Keratinocyte (primary cell): Measurements from ENCODE around the gene ZBTB43. TPM values are rescaled to one million over a fixed set of nuclear protein-coding genes. Genes with fewer than 3 reads are reported as not detected.

Experiments used
- DNase-seq: peaks from one replicate; pipeline ENCODE4 v3.0.0-alpha.2; 2011; ENCODE audit warnings: low read depth, missing footprints, low spot score
- FAIRE-seq: peaks from 2 replicates; lab custom pipeline; 2011; peaks lifted over from hg19 to GRCh38; lab: Jason Lieb, UNC
- H2AFZ ChIP-seq: 2 replicates; pipeline ENCODE4 v1.6.0; 2012; ENCODE audit warnings: low read length, control low read depth, inconsistent platforms; ENCODE audit not compliant: control insufficient read depth
- H3K27ac ChIP-seq: 2 replicates; pipeline ENCODE4 v1.5.1; 2011; ENCODE audit warnings: low read length; ENCODE audit not compliant: control insufficient read depth, insufficient read depth
- H3K27me3 ChIP-seq: 3 replicates; pipeline ENCODE4 v1.6.0; 2011; ENCODE audit warnings: low read length; ENCODE audit not compliant: control insufficient read depth, insufficient read depth; ENCODE audit errors: extremely low read depth
- H3K36me3 ChIP-seq, 2 experiments: 2 replicates in 1 of 2; 3 replicates in 1 of 2; pipeline ENCODE4 v1.5.1; 2011; ENCODE audit warnings: low read length in 2 of 2, mild to moderate bottlenecking in 1 of 2; ENCODE audit not compliant: control insufficient read depth in 2 of 2, insufficient read depth in 2 of 2; ENCODE audit errors: extremely low read depth in 1 of 2
- H3K4me1 ChIP-seq: 3 replicates; pipeline ENCODE4 v1.5.1; 2011; ENCODE audit warnings: low read length; ENCODE audit not compliant: control insufficient read depth, insufficient read depth; ENCODE audit errors: extremely low read depth
- H3K4me2 ChIP-seq: 3 replicates; pipeline ENCODE4 v1.6.0; 2011; ENCODE audit warnings: low read depth, low read length; ENCODE audit not compliant: control insufficient read depth, insufficient read depth; ENCODE audit errors: extremely low read depth
- H3K4me3 ChIP-seq, 3 experiments: fragments of 200-600 bp in 1 of 3; sonication (generic) in 1 of 3; 2 replicates in 2 of 3; 3 replicates in 1 of 3; pipeline ENCODE4 v1.5.1; 2011 to 2016; ENCODE audit warnings: low read length in 3 of 3, mild to moderate bottlenecking in 3 of 3, control low read depth in 2 of 3, inconsistent platforms in 1 of 3, low read depth in 1 of 3, mixed read lengths in 1 of 3, mixed run types in 1 of 3, moderate library complexity in 1 of 3; ENCODE audit not compliant: control insufficient read depth in 2 of 3, insufficient read depth in 2 of 3; ENCODE audit errors: extremely low read depth in 1 of 3
- H3K79me2 ChIP-seq: 2 replicates; pipeline ENCODE4 v1.6.0; 2012; ENCODE audit warnings: low read length; ENCODE audit not compliant: control insufficient read depth, insufficient read depth
- H3K9ac ChIP-seq: 3 replicates; pipeline ENCODE4 v1.6.0; 2011; ENCODE audit warnings: low read length; ENCODE audit not compliant: control insufficient read depth, insufficient read depth; ENCODE audit errors: extremely low read depth
- H3K9me1 ChIP-seq: 3 replicates; pipeline ENCODE4 v1.6.0; 2011; ENCODE audit warnings: low read length; ENCODE audit not compliant: control insufficient read depth, insufficient read depth; ENCODE audit errors: extremely low read depth
- H3K9me3 ChIP-seq: 2 replicates; pipeline ENCODE4 v1.5.1; 2012; ENCODE audit warnings: low read depth, low read length; ENCODE audit not compliant: control insufficient read depth
- H4K20me1 ChIP-seq: 3 replicates; pipeline ENCODE4 v1.6.0; 2011; ENCODE audit warnings: low read length; ENCODE audit not compliant: control insufficient read depth, insufficient read depth; ENCODE audit errors: extremely low read depth
- EZH2 ChIP-seq: IDR thresholded peaks from one replicate; pipeline ENCODE4 v1.6.1; 2012; ENCODE audit warnings: inconsistent platforms, mild to moderate bottlenecking, low read length, moderate library complexity
- dilution Hi-C: fragments of 300-500 bp; cut with MboI; formaldehyde crosslinking; loops from one replicate; pipeline ENCODE4 v1.7.0; 2020; ENCODE audit warnings: low sequenced_read_pairs; ENCODE audit not compliant: extremely low pct_ligation_motif_present
- polyA minus RNA-seq, 3 experiments: library from RNA; depleted of rRNA, polyadenylated mRNA; stranded (reverse); fragments of >200 nt; gene quantifications; 1 replicate in 1 of 3; 2 replicates in 1 of 3; 3 replicates in 1 of 3; pipeline ENCODE4 v1.2.3, GENCODE V29; 2011
- polyA plus RNA-seq, 5 experiments: library from polyadenylated mRNA; depleted of rRNA in 3 of 5; stranded (reverse) in 3 of 5; stranded (forward) in 1 of 5; unstranded in 1 of 5; fragments of >200 nt; gene quantifications; 1 replicate in 1 of 5; 2 replicates in 3 of 5; 3 replicates in 1 of 5; pipeline versions ENCODE4 v1.2.1 to v1.2.3, GENCODE V29; 2011 to 2012; ENCODE audit warnings: missing spikeins in 2 of 5, low read depth in 1 of 5, low replicate concordance in 1 of 5
- TF ChIP-seq, protein P1 (sequence below), 3 experiments: IDR thresholded peaks in 1 of 3; conservative IDR thresholded peaks in 1 of 3; optimal IDR thresholded peaks in 1 of 3; 2 replicates in 2 of 3; 3 replicates in 1 of 3; pipeline versions ENCODE3 to v1.5.1; 2011; ENCODE audit warnings: low read length in 3 of 3, mild to moderate bottlenecking in 3 of 3, moderate library complexity in 2 of 3, control low read depth in 1 of 3, inconsistent platforms in 1 of 3; ENCODE audit not compliant: insufficient read depth in 2 of 3; ENCODE audit errors: extremely low read depth in 1 of 3

Gene ZBTB43, protein sequence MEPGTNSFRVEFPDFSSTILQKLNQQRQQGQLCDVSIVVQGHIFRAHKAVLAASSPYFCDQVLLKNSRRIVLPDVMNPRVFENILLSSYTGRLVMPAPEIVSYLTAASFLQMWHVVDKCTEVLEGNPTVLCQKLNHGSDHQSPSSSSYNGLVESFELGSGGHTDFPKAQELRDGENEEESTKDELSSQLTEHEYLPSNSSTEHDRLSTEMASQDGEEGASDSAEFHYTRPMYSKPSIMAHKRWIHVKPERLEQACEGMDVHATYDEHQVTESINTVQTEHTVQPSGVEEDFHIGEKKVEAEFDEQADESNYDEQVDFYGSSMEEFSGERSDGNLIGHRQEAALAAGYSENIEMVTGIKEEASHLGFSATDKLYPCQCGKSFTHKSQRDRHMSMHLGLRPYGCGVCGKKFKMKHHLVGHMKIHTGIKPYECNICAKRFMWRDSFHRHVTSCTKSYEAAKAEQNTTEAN
- 10.2 to 24.3 TPM (median 15.2 TPM) in 3 replicates for polyA plus RNA-seq
- polyA plus RNA-seq (2011; ENCODE audit: low read depth) = 44.3 TPM
- polyA plus RNA-seq (2011; cell fraction: cytosol; rRNA removed) = 3.5 and 6.6 TPM in 2 replicates
- 20.4 and 26.1 TPM in 2 replicates for polyA plus RNA-seq (2011; cell fraction: nucleus; rRNA removed)
- 7.6 and 21.3 TPM in 2 replicates for polyA plus RNA-seq (2012; ENCODE audit: low replicate concordance)
- 15.8 to 22.2 TPM (median 20.6 TPM) in 3 replicates for polyA minus RNA-seq
- polyA minus RNA-seq (2011; cell fraction: cytosol; rRNA and poly(A)+ RNA removed) = 5.2 TPM
- 12.6 and 32.0 TPM in 2 replicates for polyA minus RNA-seq (2011; cell fraction: nucleus; rRNA and poly(A)+ RNA removed)

DNA sequence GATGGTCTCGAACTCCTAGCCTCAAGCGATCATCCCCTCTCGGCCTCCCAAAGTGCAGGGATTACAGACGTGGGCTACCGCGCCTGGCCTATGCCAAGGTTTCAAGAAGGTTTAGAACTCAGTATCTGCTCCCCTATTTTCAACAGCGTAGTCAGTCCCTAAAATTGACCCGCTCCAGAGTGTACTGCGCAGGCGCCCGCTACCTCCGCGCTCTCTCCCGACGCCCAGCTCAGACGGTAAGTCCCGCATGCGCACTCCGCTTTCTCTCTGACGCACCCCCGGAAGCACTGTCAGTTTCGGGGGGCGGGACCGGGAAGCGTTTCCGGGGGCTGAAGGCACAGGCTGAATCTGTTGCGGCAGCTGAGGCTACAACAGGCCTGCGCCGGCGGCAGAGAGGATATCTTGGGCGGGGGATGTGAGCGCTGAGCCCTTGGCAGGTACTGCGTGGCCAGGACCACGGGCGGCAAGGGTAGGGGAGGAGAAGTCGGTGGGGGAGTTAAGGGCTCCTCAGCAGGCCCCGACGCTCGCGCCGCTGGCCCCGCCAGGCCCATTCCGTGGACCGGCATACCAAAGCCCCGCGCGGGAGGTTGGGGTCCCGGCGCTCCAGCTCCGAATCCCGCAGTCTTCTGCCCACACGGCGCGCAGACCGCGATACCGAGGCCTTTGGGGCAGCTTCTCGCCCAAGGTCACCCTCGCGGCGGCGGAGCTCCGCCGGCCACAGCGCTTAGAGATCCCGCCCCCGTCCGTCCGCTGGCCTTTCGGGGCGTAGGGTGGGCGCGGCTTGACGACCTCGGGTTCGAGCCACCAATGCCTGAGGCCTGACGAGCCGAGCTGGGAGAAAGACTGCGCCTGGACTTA is at the start of gene ZBTB43:
TSS of gene ZBTB43 (plus strand) at position 345 of the 858 bp plus-strand sequence. CDS start 27,470 bp downstream, outside the sequence.
- Histone ChIP-seq H3K4me2 (peak within 1 kb of the TSS; percentile 96), H3K36me3 (peaks cover 3 to 5% of the 10 kb centered on the region in 2 experiments)
- no peak for FAIRE-seq

DNA sequence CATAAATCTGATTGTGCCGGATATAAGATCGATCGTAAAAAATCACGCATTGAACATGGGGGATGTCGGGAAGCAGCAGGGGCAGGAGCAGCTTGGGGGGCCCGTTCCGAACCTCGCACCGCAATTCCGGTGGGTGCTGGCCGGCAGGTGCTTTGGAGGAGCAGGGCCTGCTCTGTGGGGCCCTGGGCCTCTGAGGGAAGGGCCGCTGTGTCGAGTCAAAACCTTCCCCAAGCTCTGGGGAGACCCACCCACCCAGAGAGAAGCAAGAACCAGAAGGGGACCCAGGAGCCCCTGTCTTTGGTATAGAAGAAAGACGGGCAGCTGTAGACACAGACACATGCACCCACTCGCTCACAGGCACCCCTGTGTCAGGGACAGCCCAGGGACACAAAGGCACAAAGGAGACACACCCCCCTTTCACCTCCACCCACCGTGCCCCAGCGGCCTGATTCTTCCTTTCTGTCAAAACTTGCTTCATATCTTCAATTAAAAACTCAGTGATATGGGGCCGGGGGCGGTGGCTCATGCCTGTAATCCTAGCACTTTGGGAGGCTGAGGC is 49.4 kb upstream of the ZBTB43 start:
- Histone ChIP-seq H3K4me3 (no peak overlapping the region), H3K4me1 (peaks cover 13% of the 10 kb centered on the region), H3K9me1 (no peaks in the 10 kb centered on the region), H2AFZ (no peak overlapping the region), H3K79me2 (no peaks in the 10 kb centered on the region), H3K9me3 (no peaks in the 10 kb centered on the region), H3K27me3 (no peaks in the 10 kb centered on the region), H3K9ac (no peak overlapping the region), H3K4me2 (no peak overlapping the region), H3K36me3 (no peaks in the 10 kb centered on the region), H3K27ac (no peak overlapping the region), H4K20me1 (no peaks in the 10 kb centered on the region)
- FAIRE-seq (no peak), DNase-seq (no peak)
- TF ChIP-seq EZH2 = no peak
- TF ChIP-seq, protein P1, sequence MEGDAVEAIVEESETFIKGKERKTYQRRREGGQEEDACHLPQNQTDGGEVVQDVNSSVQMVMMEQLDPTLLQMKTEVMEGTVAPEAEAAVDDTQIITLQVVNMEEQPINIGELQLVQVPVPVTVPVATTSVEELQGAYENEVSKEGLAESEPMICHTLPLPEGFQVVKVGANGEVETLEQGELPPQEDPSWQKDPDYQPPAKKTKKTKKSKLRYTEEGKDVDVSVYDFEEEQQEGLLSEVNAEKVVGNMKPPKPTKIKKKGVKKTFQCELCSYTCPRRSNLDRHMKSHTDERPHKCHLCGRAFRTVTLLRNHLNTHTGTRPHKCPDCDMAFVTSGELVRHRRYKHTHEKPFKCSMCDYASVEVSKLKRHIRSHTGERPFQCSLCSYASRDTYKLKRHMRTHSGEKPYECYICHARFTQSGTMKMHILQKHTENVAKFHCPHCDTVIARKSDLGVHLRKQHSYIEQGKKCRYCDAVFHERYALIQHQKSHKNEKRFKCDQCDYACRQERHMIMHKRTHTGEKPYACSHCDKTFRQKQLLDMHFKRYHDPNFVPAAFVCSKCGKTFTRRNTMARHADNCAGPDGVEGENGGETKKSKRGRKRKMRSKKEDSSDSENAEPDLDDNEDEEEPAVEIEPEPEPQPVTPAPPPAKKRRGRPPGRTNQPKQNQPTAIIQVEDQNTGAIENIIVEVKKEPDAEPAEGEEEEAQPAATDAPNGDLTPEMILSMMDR (optimal IDR thresholded peaks at IDR 0.05 in 1 of 3, IDR thresholded peaks at IDR 0.05 in 1 of 3, conservative IDR thresholded peaks at IDR 0.05 in 1 of 3; ENCODE audit: extremely low read depth in 1 of 3, insufficient read depth in 2 of 3, low read length in 3 of 3) = no peak
- dilution Hi-C loops = no loop called here

More for the DNA sequence above, at the start of gene ZBTB43:
- peak within 1 kb of the TSS; percentile 99 for H2AFZ ChIP-seq
- peak within 1 kb of the TSS; percentile 90 for H3K9ac ChIP-seq
- no peaks in the 10 kb centered on the region for H3K9me3 ChIP-seq
- H3K4me3 ChIP-seq = peak within 1 kb of the TSS; percentile 78 to 94 (median 93)
- H3K27me3 ChIP-seq = no peaks in the 10 kb centered on the region
- peaks cover 4% of the 10 kb centered on the region for H4K20me1 ChIP-seq
- H3K27ac ChIP-seq = peak within 1 kb of the TSS; percentile 98
- peaks cover 19% of the 10 kb centered on the region for H3K4me1 ChIP-seq
- H3K79me2 ChIP-seq = peaks cover 43% of the 10 kb centered on the region
- DNase-seq = peak; percentile 71
- dilution Hi-C loops = no loop called here
- no peaks in the 10 kb centered on the region for H3K9me1 ChIP-seq
- TF ChIP-seq, protein P1 (optimal IDR thresholded peaks at IDR 0.05 in 1 of 3, IDR thresholded peaks at IDR 0.05 in 1 of 3, conservative IDR thresholded peaks at IDR 0.05 in 1 of 3; ENCODE audit: extremely low read depth in 1 of 3, insufficient read depth in 2 of 3, low read length in 3 of 3) = no peak
- no peak for TF ChIP-seq EZH2
